HG02763 (cell line): ENCODE results near the gene PFKFB4.
"Not testable (repeated sequence)": the region's sequence is repeated elsewhere in the genome, so short reads cannot be mapped to it uniquely, and the experiment has no call there.

ENCODE experiments used
- ATAC-seq: cut with Tn5 transposase; IDR thresholded peaks from one replicate; pipeline ENCODE4 v1.9.1; 2021; ENCODE audit warnings: mild to moderate bottlenecking, moderate library complexity; ENCODE audit not compliant: unreplicated experiment

The PFKFB4 gene

GRCh38 chr3:48561045-48561736 is 4.6 kb upstream of the PFKFB4 start:
- ATAC-seq = no peak

- ATAC-seq = no peak
Observed at GRCh38 chr3:48560648-48561018, 4.0 kb upstream of the PFKFB4 start.

- ATAC-seq = no peak
Observed at GRCh38 chr3:48558493-48559134, 2.0 kb upstream of the PFKFB4 start.

GRCh38 chr3:48555949-48556795 is 431 bp downstream of the PFKFB4 start:
- ATAC-seq = no peak

GRCh38 chr3:48555231-48555948 is 1.2 kb downstream of the PFKFB4 start:
- no peak for ATAC-seq

- no peak for ATAC-seq
Observed at GRCh38 chr3:48553886-48554845, 2.4 kb downstream of the PFKFB4 start.

GRCh38 chr3:48553361-48553760 is 3.2 kb downstream of the PFKFB4 start:
- ATAC-seq = no peak

- no peak for ATAC-seq
Observed at GRCh38 chr3:48552111-48552951, 4.3 kb downstream of the PFKFB4 start.

- not testable (repeated sequence) for ATAC-seq
Observed at GRCh38 chr3:48551651-48552050, 5.0 kb downstream of the PFKFB4 start.

GRCh38 chr3:48548729-48549705 is 7.6 kb downstream of the PFKFB4 start:
- no peak for ATAC-seq

GRCh38 chr3:48548126-48548525 is 8.5 kb downstream of the PFKFB4 start:
- ATAC-seq = no peak

GRCh38 chr3:48546203-48546829 is 10.3 kb downstream of the PFKFB4 start:
- no peak for ATAC-seq

- no peak for ATAC-seq
Observed at GRCh38 chr3:48544141-48544540, 12.5 kb downstream of the PFKFB4 start.

GRCh38 chr3:48543271-48543866 is 13.2 kb downstream of the PFKFB4 start:
- no peak for ATAC-seq

GRCh38 chr3:48538451-48538850 is 18.2 kb downstream of the PFKFB4 start:
- ATAC-seq = no peak

GRCh38 chr3:48536785-48537184 is 19.8 kb downstream of the PFKFB4 start:
- ATAC-seq = no peak

GRCh38 chr3:48536116-48536515 is 20.5 kb downstream of the PFKFB4 start:
- ATAC-seq = no peak
